Activated CD8-positive, alpha-beta memory T cell treated with anti-CD3 and anti-CD28 coated beads for 4 hours (primary cell): ENCODE results near the gene SPATA31A6.
"Not testable (repeated sequence)": the region's sequence is repeated elsewhere in the genome, so short reads cannot be mapped to it uniquely, and the experiment has no call there.

Experiments used
- DNase-seq, 2 donors: peaks; one replicate each; pipeline ENCODE4 v3.0.0-alpha.2; 2020; ENCODE audit warnings: low read depth in 2 of 2

The SPATA31A6 gene

DNA sequence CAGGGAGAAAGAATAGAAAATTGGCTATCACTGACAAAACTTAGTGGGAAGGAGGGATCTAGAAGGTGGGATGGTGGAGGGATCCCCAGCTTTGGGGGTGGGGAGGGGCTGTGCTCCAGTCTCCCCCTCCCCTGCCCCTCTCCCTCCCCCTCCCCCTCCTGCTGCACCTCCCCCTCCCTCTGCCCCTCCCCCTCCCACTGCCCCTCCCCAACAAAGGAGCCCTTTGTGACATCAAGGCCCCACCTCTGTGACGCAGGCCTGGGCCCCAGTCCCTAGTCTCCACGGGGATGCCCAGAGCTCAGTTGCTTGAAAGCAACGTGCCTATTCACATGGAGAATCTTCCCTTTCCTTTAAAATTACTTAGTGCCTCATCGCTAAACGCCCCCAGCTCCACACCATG lies at the start of gene SPATA31A6:
Gene SPATA31A6 (plus strand): TSS at position 301 of the 400 bp plus-strand sequence. CDS start 29 bp downstream, at position 330.
- DNase-seq, result not testable (repeated sequence)

DNA sequence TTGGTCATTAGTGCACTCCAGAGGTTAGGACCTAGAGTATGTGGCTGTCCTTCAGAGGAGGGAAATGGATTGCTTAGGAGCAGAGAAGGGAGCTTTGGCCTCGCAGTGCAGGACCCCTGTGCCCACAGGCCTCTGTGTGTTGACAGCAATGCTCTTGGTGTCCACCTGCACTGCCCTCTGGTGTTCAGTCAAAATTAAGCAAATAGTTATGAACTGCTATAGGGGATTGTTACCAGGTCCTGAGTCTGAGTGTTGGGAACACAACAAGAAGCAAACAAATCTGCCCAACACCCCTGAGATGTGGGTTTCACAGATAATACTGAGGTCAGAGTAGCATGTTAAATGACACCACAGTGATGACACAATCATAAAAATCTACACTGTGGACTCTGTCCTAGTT lies 23.2 kb upstream of the SPATA31A6 start:
- DNase-seq, result not testable (repeated sequence)

DNA sequence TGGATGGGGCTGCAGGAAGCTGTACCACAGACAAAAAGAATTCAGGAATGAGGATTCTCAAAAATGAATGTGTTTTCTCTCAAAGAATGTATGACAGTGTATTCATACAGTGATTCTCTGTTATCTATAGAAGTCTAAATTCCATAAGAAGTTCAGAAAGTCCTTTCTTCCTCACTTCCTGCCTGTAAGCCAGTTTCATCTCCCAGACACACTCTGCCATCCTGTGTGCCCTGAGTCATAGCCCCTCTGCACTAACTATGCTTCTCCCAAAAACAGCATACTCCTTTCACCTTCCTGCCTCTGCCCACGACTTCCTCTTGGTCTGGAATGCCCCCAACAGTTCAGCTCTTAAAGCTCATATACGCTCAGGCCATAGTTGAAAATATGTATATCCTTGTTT lies 36.4 kb downstream of the SPATA31A6 start:
- not testable (repeated sequence) for DNase-seq

DNA sequence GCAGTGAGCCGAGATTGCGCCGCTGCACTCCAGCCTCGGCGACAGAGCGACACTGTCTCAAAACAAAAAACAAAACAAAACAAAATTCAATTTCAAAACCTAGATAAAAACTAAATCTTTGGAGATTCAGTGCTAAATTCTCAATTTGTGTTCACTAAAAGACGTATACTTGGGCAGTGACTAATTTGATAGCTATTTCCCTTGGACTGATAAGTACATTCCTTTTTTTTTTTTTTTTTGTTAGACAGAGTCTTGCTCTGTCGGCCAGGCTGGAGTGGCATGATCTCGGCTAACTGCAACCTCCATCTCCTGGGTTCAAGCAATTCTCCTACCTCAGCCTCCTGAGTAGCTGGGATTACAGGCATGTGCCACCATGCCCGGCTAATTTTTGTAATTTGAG lies 39.8 kb downstream of the SPATA31A6 start:
- DNase-seq, result not testable (repeated sequence)

DNA sequence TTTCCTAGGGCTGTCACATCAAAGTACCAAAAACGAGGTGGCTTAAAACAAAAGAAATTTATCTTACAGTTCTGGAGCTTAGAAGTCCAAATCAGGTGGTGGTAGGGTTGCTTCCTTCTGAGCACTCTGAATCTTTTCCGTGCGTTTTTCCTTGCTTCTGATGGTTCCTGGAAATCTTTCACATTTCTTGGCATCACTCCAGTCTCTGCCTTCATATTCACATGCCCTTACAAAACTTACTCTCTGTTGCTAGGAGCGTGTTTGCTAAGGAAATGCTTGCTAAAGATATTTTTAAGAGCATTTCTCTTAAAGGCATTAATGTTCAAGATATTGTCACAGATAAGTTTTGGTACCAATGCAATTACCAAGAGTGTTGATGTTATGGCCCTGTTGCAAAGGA lies 49.6 kb downstream of the SPATA31A6 start:
- not testable (repeated sequence) for DNase-seq

DNA sequence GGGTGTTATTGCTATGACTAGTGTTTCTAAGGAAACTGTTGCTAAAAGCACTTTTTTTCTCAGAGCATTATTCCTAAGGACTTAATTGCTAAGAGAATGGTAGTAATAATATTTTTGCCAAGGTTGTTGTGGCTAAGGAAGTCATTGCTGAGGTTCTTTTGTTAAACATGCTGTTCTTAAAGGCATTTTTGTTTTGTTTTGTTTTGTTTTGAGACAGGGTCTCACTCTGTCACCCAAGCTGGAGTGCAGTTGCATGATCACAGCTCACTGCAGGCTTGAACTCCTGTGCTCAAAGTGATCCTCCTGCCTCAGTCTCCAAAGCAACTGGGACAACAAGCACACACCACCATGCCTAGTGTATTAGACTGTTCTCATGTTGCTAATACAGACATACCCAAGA lies 51.2 kb downstream of the SPATA31A6 start:
- DNase-seq, result not testable (repeated sequence)

DNA sequence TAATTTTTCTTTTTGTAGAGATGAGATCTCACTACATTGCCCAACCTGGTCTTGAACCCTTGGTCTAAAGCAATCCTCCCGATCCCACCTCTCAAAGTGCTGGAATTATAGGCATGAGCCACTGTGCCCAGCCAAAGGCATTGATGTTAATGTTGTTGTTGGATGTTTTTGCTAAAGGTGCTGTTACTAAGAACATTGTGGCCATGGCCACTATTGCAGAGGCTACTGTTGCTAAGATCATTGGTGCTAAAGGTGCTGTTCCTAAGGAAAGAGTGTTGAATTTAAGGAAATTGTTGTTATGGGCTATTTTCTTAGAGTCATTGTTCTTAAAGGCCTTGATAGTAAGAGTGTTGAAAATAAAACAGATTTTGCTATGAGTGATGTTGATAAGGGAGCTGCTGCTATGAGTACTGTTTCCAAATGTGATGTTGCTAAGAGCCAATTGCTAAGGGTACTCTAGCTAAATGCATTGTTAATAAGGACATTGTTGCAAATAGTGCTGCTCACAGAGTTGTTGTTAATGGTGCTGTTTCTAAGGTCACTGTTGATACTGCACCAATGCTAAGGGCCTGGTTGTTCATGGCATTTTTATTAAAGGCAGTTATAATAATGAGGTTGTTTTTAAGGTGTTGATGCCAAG lies 52.0 kb downstream of the SPATA31A6 start:
- not testable (repeated sequence) for DNase-seq

DNA sequence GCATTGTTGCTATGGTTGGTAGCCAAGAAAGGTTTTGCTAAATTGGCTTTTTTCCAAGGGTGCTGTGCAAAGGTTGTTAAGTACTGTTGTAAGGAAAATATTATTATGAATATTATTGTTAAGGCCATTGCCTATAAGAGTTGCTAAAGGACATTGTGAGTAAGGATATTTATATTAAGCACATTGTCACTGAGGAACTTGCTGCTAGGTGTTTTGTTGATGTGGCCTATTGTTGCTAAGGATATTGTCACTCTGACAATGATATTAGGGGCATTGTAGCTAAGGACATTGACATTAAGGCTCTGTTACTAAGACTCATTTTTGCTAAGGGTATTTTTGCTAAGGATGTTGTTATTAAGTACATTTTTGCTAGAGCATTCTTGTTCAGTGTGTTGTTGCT lies 52.6 kb downstream of the SPATA31A6 start:
- DNase-seq, result not testable (repeated sequence)

DNA sequence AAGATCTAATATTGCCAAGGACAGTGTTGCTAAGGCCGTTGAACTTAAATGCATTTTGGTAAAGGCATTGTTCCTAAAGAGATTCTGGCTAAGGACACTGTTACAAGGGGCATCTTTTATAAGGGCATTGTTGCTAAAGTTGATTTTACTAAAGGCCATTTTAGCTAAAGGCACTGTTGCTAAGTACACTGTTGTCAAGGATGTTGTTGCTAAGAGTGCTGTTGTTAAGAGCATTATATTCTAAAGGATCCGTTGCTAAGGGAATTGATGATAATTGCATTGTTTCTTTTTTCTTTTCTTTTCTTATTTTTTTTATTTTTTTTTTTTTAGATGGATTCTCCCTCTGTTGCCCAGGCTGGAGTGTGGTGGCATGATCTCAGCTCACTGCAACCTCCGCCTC lies 53.9 kb downstream of the SPATA31A6 start:
- DNase-seq, result not testable (repeated sequence)

DNA sequence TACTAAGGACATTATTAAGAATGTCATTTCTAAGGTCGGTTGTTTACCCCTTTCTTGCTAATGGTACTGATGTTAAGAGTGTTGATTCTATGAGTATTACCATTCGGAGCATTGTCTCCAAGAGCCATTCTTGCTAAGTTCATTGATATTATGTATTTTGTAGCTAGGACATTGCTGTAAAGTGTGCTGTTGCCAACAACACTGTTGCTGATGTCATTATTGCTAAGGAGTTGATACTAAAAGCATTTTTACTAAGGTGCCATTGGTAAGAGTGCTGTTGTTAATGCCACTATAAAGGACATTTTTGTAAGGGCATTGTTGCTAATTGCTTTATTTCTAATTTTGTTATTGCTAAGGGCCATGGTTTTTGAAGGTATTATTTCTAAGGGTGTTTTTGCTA lies 55.4 kb downstream of the SPATA31A6 start:
- DNase-seq, result not testable (repeated sequence)
